ENCODE results near the gene ZNF783.
A peak's percentile ranks its signal among the peaks of the same experiment; 100 is the strongest.

ZNF783 gene

GRCh38 chr7:149286811-149287400, 24.9 kb downstream of the ZNF783 start:
- Histone ChIP-seq H3K4me2 (peak overlapping the region; percentile 97), H3K27ac (no peak overlapping the region), H3K4me3 (no peak overlapping the region), H3K9me3 (no peaks in the 10 kb centered on the region), H3K9ac (0 out of 2 replicates have a peak overlapping the region, but pooled peaks have one; percentile 15), H4K20me1 (peaks cover 15% of the 10 kb centered on the region), H3K4me1 (peaks cover 44% of the 10 kb centered on the region), H3K36me3 (peaks cover 35% of the 10 kb centered on the region), H3K27me3 (no peaks in the 10 kb centered on the region)
- no peak for TF ChIP-seq Cebpa-rat (IDR thresholded peaks at IDR 0.05)

GRCh38 chr7:149287622-149288021, 25.6 kb downstream of the ZNF783 start:
- Histone ChIP-seq H4K20me1 (peaks cover 15% of the 10 kb centered on the region), H3K36me3 (peaks cover 28% of the 10 kb centered on the region; the same call in 1 of the 2 replicates), H3K27me3 (no peaks in the 10 kb centered on the region), H3K4me2 (no peak overlapping the region), H3K27ac (no peak overlapping the region), H3K9me3 (no peaks in the 10 kb centered on the region), H3K4me3 (no peak overlapping the region), H3K4me1 (peaks cover 44% of the 10 kb centered on the region), H3K9ac (no peak overlapping the region)
- no peak for TF ChIP-seq Cebpa-rat (IDR thresholded peaks at IDR 0.05)

GRCh38 chr7:149289262-149289661, 27.3 kb downstream of the ZNF783 start:
- no peak for TF ChIP-seq Cebpa-rat (IDR thresholded peaks at IDR 0.05)
- Histone ChIP-seq H3K9ac (no peak overlapping the region), H3K9me3 (no peaks in the 10 kb centered on the region), H3K27me3 (no peaks in the 10 kb centered on the region), H3K27ac (no peak overlapping the region), H4K20me1 (peaks cover 12% of the 10 kb centered on the region), H3K4me2 (no peak overlapping the region), H3K4me3 (no peak overlapping the region), H3K36me3 (peaks cover 38% of the 10 kb centered on the region), H3K4me1 (peaks cover 41% of the 10 kb centered on the region)

GRCh38 chr7:149289856-149290255, 27.9 kb downstream of the ZNF783 start:
- Histone ChIP-seq H3K4me3 (no peak overlapping the region), H3K4me1 (peaks cover 35% of the 10 kb centered on the region), H3K27ac (no peak overlapping the region), H4K20me1 (0 out of 2 replicates have a peak, but pooled peaks cover 6% of the 10 kb centered on the region), H3K27me3 (no peaks in the 10 kb centered on the region), H3K9ac (no peak overlapping the region), H3K4me2 (no peak overlapping the region), H3K36me3 (peaks cover 44% of the 10 kb centered on the region), H3K9me3 (no peaks in the 10 kb centered on the region)
- TF ChIP-seq Cebpa-rat (IDR thresholded peaks at IDR 0.05): no peak

GRCh38 chr7:149291036-149291780, 29.2 kb downstream of the ZNF783 start:
- H3K9me3 ChIP-seq: no peaks in the 10 kb centered on the region
- peaks cover 51% of the 10 kb centered on the region for H3K36me3 ChIP-seq
- no peak overlapping the region for H3K4me3 ChIP-seq
- peak overlapping the region; percentile 45 for H3K4me2 ChIP-seq
- no peak overlapping the region for H3K9ac ChIP-seq
- peaks cover 23% of the 10 kb centered on the region for H3K4me1 ChIP-seq
- H3K27ac ChIP-seq: no peak overlapping the region
- no peak for TF ChIP-seq Cebpa-rat (IDR thresholded peaks at IDR 0.05)
- H4K20me1 ChIP-seq: 0 out of 2 replicates have a peak, but pooled peaks cover 6% of the 10 kb centered on the region
- H3K27me3 ChIP-seq: no peaks in the 10 kb centered on the region

- Histone ChIP-seq H3K4me1 (peaks cover 16% of the 10 kb centered on the region), H3K27me3 (no peaks in the 10 kb centered on the region), H3K9ac (no peak overlapping the region), H4K20me1 (0 out of 2 replicates have a peak, but pooled peaks cover 6% of the 10 kb centered on the region), H3K9me3 (no peaks in the 10 kb centered on the region), H3K4me2 (no peak overlapping the region), H3K4me3 (no peak overlapping the region), H3K27ac (no peak overlapping the region), H3K36me3 (peaks cover 51% of the 10 kb centered on the region)
- TF ChIP-seq Cebpa-rat (IDR thresholded peaks at IDR 0.05): no peak
These were observed 29.9 kb downstream of the ZNF783 start for GRCh38 chr7:149291781-149292461.

- Histone ChIP-seq H3K4me2 (no peak overlapping the region), H3K27ac (no peak overlapping the region), H4K20me1 (0 out of 2 replicates have a peak, but pooled peaks cover 6% of the 10 kb centered on the region), H3K4me3 (no peak overlapping the region), H3K36me3 (peaks cover 51% of the 10 kb centered on the region), H3K9me3 (no peaks in the 10 kb centered on the region), H3K9ac (no peak overlapping the region), H3K27me3 (no peaks in the 10 kb centered on the region), H3K4me1 (peaks cover 13% of the 10 kb centered on the region)
- no peak for TF ChIP-seq Cebpa-rat (IDR thresholded peaks at IDR 0.05)
These were observed 30.4 kb downstream of the ZNF783 start for GRCh38 chr7:149292462-149292823.

- Histone ChIP-seq H3K4me3 (no peak overlapping the region), H3K27me3 (no peaks in the 10 kb centered on the region), H3K9me3 (no peaks in the 10 kb centered on the region), H3K4me2 (no peak overlapping the region), H3K27ac (no peak overlapping the region), H3K9ac (no peak overlapping the region), H3K4me1 (peaks cover 13% of the 10 kb centered on the region), H3K36me3 (peaks cover 43% of the 10 kb centered on the region), H4K20me1 (0 out of 2 replicates have a peak, but pooled peaks cover 6% of the 10 kb centered on the region)
- TF ChIP-seq Cebpa-rat (IDR thresholded peaks at IDR 0.05): no peak
These were observed 31.3 kb downstream of the ZNF783 start for GRCh38 chr7:149293338-149293737.

- Histone ChIP-seq H3K9me3 (no peaks in the 10 kb centered on the region), H3K9ac (no peak overlapping the region), H3K36me3 (peaks cover 36% of the 10 kb centered on the region), H3K4me1 (peaks cover 13% of the 10 kb centered on the region), H3K27me3 (no peaks in the 10 kb centered on the region), H3K4me2 (no peak overlapping the region), H3K27ac (no peak overlapping the region), H4K20me1 (0 out of 2 replicates have a peak, but pooled peaks cover 6% of the 10 kb centered on the region), H3K4me3 (no peak overlapping the region)
- TF ChIP-seq Cebpa-rat (IDR thresholded peaks at IDR 0.05): no peak
These were observed 32.1 kb downstream of the ZNF783 start for GRCh38 chr7:149293946-149294633.
